Fibroblast of villous mesenchyme (primary cell): ENCODE results near the gene PCNX3. TPM values are rescaled to one million over a fixed set of nuclear protein-coding genes. Genes with fewer than 3 reads are reported as not detected.

Experiments used
- DNase-seq: peaks from one replicate; pipeline ENCODE4 v3.0.0-alpha.2; 2010; ENCODE audit warnings: low read depth
- H3K4me3 ChIP-seq: 2 replicates; pipeline ENCODE4 v1.5.1; 2011; ENCODE audit warnings: low read depth, mild to moderate bottlenecking, low read length
- CTCF ChIP-seq: IDR thresholded peaks from 2 replicates; pipeline ENCODE4 v1.5.1; 2012; ENCODE audit warnings: low read depth, mild to moderate bottlenecking, low read length; ENCODE audit not compliant: insufficient read depth
- total RNA-seq: library from RNA; depleted of rRNA; stranded (reverse); fragments of >200 nt; gene quantifications from 2 replicates; pipeline ENCODE4 v1.2.3, GENCODE V29; 2012

Gene PCNX3
- total RNA-seq, 1 donor, result 32.4 TPM

GRCh38 chr11:65652511-65653228, 37.1 kb downstream of the PCNX3 start:
- peak overlapping the region; percentile 65 for H3K4me3 ChIP-seq
- DNase-seq, result peak; percentile 97
- TF ChIP-seq CTCF, result no peak

- H3K4me3 ChIP-seq, result peak overlapping the region; percentile 65
- DNase-seq, result peak; percentile 17
- no peak for TF ChIP-seq CTCF
Observed at GRCh38 chr11:65653229-65654225, 38.0 kb downstream of the PCNX3 start.

- DNase-seq, result no peak
- no peak for TF ChIP-seq CTCF
- H3K4me3 ChIP-seq, result no peak overlapping the region
Observed at GRCh38 chr11:65654375-65655349, 39.1 kb downstream of the PCNX3 start.

GRCh38 chr11:65655570-65656332, 40.2 kb downstream of the PCNX3 start:
- TF ChIP-seq CTCF, result no peak

GRCh38 chr11:65657426-65657825, 41.9 kb downstream of the PCNX3 start:
- no peak overlapping the region for H3K4me3 ChIP-seq
- TF ChIP-seq CTCF, result no peak
- DNase-seq, result no peak

More at GRCh38 chr11:65655570-65656332, 40.2 kb downstream of the PCNX3 start:
- H3K4me3 ChIP-seq, result no peak overlapping the region
- DNase-seq, result no peak
